Neural cell (in vitro differentiated cells): ENCODE results near the gene PHAX. TPM values are rescaled to one million over a fixed set of nuclear protein-coding genes. Genes with fewer than 3 reads are reported as not detected.

Experiments used
- H2AFZ ChIP-seq: fragments of 200-600, 300-800 bp; sonication (generic), shearing (Covaris generic); 2 replicates; pipeline ENCODE4 v1.6.0; 2014; ENCODE audit warnings: low read depth, mild to moderate bottlenecking, antibody characterized with exemption, low read length, moderate library complexity
- H3F3A ChIP-seq: fragments of 200-600 bp; shearing (Covaris generic); 2 replicates; pipeline ENCODE4 v1.6.1; 2016; ENCODE audit warnings: mild to moderate bottlenecking, moderate library complexity, mixed read lengths, antibody characterized with exemption, low read length; ENCODE audit not compliant: insufficient read depth, poor library complexity, severe bottlenecking
- H3K27ac ChIP-seq: fragments of 200-600, 300-800 bp; sonication (generic), shearing (Covaris generic); 2 replicates; pipeline ENCODE4 v1.5.1; 2014; ENCODE audit warnings: mild to moderate bottlenecking, low read length, moderate library complexity
- H3K27me3 ChIP-seq: fragments of 300-800, 200-600 bp; sonication (generic), shearing (Covaris generic); 2 replicates; pipeline ENCODE4 v1.6.0; 2014; ENCODE audit warnings: mild to moderate bottlenecking, low read depth, low read length, moderate library complexity; ENCODE audit not compliant: insufficient read depth
- H3K36me3 ChIP-seq: fragments of 300-800, 200-600 bp; sonication (generic), shearing (Covaris generic); 2 replicates; pipeline ENCODE4 v1.5.1; 2014; ENCODE audit warnings: mild to moderate bottlenecking, antibody characterized with exemption, low read length, moderate library complexity; ENCODE audit not compliant: insufficient read depth
- H3K4me2 ChIP-seq: fragments of 300-800, 200-600 bp; sonication (generic), shearing (Covaris generic); 2 replicates; pipeline ENCODE4 v1.6.0; 2014; ENCODE audit warnings: mild to moderate bottlenecking, low read length
- H3K4me3 ChIP-seq: fragments of 300-800, 200-600 bp; sonication (generic), shearing (Covaris generic); 2 replicates; pipeline ENCODE4 v1.5.1; 2014; ENCODE audit warnings: mild to moderate bottlenecking, low read length, moderate library complexity
- H3K79me2 ChIP-seq: fragments of 200-600 bp; shearing (Covaris generic); replicated peaks from 2 replicates; pipeline ENCODE4 v1.6.0; 2014; ENCODE audit warnings: mild to moderate bottlenecking, low read length, moderate library complexity; ENCODE audit not compliant: insufficient read depth
- H3K9ac ChIP-seq: fragments of 300-800, 200-600 bp; sonication (generic), shearing (Covaris generic); 2 replicates; pipeline ENCODE4 v1.6.1; 2016; ENCODE audit warnings: mild to moderate bottlenecking, low read length, mixed read lengths
- H3K9me2 ChIP-seq: fragments of 200-600 bp; shearing (Covaris generic); 2 replicates; pipeline ENCODE4 v1.6.1; 2016; ENCODE audit warnings: mild to moderate bottlenecking, low read length, mixed read lengths; ENCODE audit not compliant: insufficient read depth
- H3K9me3 ChIP-seq: fragments of 200-600, 300-800 bp; sonication (generic), shearing (Covaris generic); 2 replicates; pipeline ENCODE4 v1.6.1; 2016; ENCODE audit warnings: mild to moderate bottlenecking, mixed run types, low read length, moderate library complexity, mixed read lengths
- H4K20me1 ChIP-seq: fragments of 200-600 bp; shearing (Covaris generic); 2 replicates; pipeline ENCODE4 v1.6.1; 2016; ENCODE audit warnings: mild to moderate bottlenecking, mixed run types; ENCODE audit not compliant: insufficient read depth
- CTCF ChIP-seq: fragments of 450-650 bp; IDR thresholded peaks from 2 replicates; pipeline ENCODE4 v1.5.1; 2014; ENCODE audit warnings: antibody characterized with exemption, mild to moderate bottlenecking, moderate library complexity; ENCODE audit not compliant: poor library complexity, severe bottlenecking
- EP300 ChIP-seq: fragments of 450-650 bp; conservative IDR thresholded peaks from 2 replicates; pipeline ENCODE4 v1.6.1; 2014; ENCODE audit warnings: antibody characterized with exemption, mild to moderate bottlenecking, moderate library complexity; ENCODE audit not compliant: poor library complexity, severe bottlenecking
- EZH2 ChIP-seq: fragments of 200-600, 300-800 bp; shearing (Covaris generic), sonication (generic); IDR thresholded peaks from 2 replicates; pipeline ENCODE4 v1.6.1; 2014; ENCODE audit warnings: antibody characterized with exemption, low read length, borderline replicate concordance, mild to moderate bottlenecking; ENCODE audit not compliant: insufficient read depth, poor library complexity, severe bottlenecking
- MXI1 ChIP-seq: fragments of 450-650 bp; conservative IDR thresholded peaks from 2 replicates; pipeline ENCODE4 v1.6.1; 2014; ENCODE audit warnings: antibody characterized with exemption, mild to moderate bottlenecking; ENCODE audit not compliant: poor library complexity, severe bottlenecking
- POLR2AphosphoS5 ChIP-seq: IDR thresholded peaks from 2 replicates; pipeline ENCODE4 v1.6.1; 2012
- RAD21 ChIP-seq: fragments of 450-650 bp; conservative IDR thresholded peaks from 2 replicates; pipeline ENCODE4 v1.6.1; 2014; ENCODE audit warnings: antibody characterized with exemption, mild to moderate bottlenecking, moderate library complexity
- REST ChIP-seq: IDR thresholded peaks from 2 replicates; pipeline ENCODE4 v1.6.1; 2012; ENCODE audit warnings: borderline replicate concordance
- SMC3 ChIP-seq: fragments of 450-650 bp; conservative IDR thresholded peaks from 2 replicates; pipeline ENCODE4 v1.6.1; 2014; ENCODE audit warnings: antibody characterized with exemption, mild to moderate bottlenecking, moderate library complexity; ENCODE audit not compliant: poor library complexity
- TAF1 ChIP-seq: IDR thresholded peaks from 2 replicates; pipeline ENCODE4 v1.6.1; 2012; ENCODE audit warnings: low read depth
- polyA plus RNA-seq: library from polyadenylated mRNA; depleted of rRNA; stranded (reverse); fragments of >200 nt; gene quantifications from 2 replicates; pipeline ENCODE4 v1.2.3, GENCODE V29; 2014

PHAX gene
- polyA plus RNA-seq, 1 donor from 2014 or later: 42.3 TPM

- Histone ChIP-seq H3K36me3 (no peaks in the 10 kb centered on the region), H3K4me2 (peak overlapping the region; percentile 38), H4K20me1 (no peaks in the 10 kb centered on the region), H3K9me2 (no peaks in the 10 kb centered on the region), H2AFZ (no peak overlapping the region), H3K27me3 (no peaks in the 10 kb centered on the region), H3K4me3 (peak overlapping the region; percentile 38), H3K79me2 (peaks cover 49% of the 10 kb centered on the region), H3K9ac (no peak overlapping the region), H3K27ac (no peak overlapping the region), H3K9me3 (no peaks in the 10 kb centered on the region), H3F3A (no peaks in the 10 kb centered on the region)
- TF ChIP-seq CTCF (no peak), TAF1 (no peak), POLR2AphosphoS5 (no peak), SMC3 (no peak), REST (no peak), RAD21 (no peak), MXI1 (no peak)
Observed at GRCh38 chr5:126605525-126605924, 4.8 kb downstream of the PHAX start.

GRCh38 chr5:126610160-126610559 lies 9.4 kb downstream of the PHAX start:
- H3K9me3 ChIP-seq: no peaks in the 10 kb centered on the region
- peaks cover 28% of the 10 kb centered on the region for H3K79me2 ChIP-seq
- no peaks in the 10 kb centered on the region for H3K9me2 ChIP-seq
- no peaks in the 10 kb centered on the region for H3F3A ChIP-seq
- H3K27ac ChIP-seq: no peak overlapping the region
- no peak overlapping the region for H3K9ac ChIP-seq
- H3K36me3 ChIP-seq: no peaks in the 10 kb centered on the region
- TF ChIP-seq SMC3: no peak
- TF ChIP-seq EZH2: no peak
- TF ChIP-seq EP300: no peak
- no peak for TF ChIP-seq MXI1
- TF ChIP-seq POLR2AphosphoS5: no peak
- TF ChIP-seq REST: no peak
- no peak for TF ChIP-seq CTCF
- TF ChIP-seq RAD21: no peak
- TF ChIP-seq TAF1: no peak
- H3K4me2 ChIP-seq: no peak overlapping the region
- H3K4me3 ChIP-seq: no peak overlapping the region
- H2AFZ ChIP-seq: no peak overlapping the region
- no peaks in the 10 kb centered on the region for H4K20me1 ChIP-seq
- H3K27me3 ChIP-seq: no peaks in the 10 kb centered on the region
